NB4 (cell line): Measurements from ENCODE around the gene PRKCE.
A peak's percentile ranks its signal among the peaks of the same experiment; 100 is the strongest.
"Not testable (repeated sequence)": the region's sequence is repeated elsewhere in the genome, so short reads cannot be mapped to it uniquely, and the experiment has no call there.

Experiments used
- DNase-seq: peaks from one replicate; pipeline ENCODE4 v3.0.0; 2010; ENCODE audit warnings: low read depth
- H3K4me3 ChIP-seq: one replicate; pipeline ENCODE4 v1.5.1; 2011; ENCODE audit warnings: mild to moderate bottlenecking, low read depth, low read length, moderate library complexity
- CTCF ChIP-seq: IDR thresholded peaks from one replicate; pipeline ENCODE4 v1.5.1; 2012; ENCODE audit warnings: low read depth, low read length
- MAX ChIP-seq: IDR thresholded peaks from 2 replicates; pipeline ENCODE4 v1.6.1; 2011; ENCODE audit warnings: low read depth, low read length
- MYC ChIP-seq: IDR thresholded peaks from 2 replicates; pipeline ENCODE4 v1.6.1; 2011; ENCODE audit warnings: low read depth, low read length
- POLR2A ChIP-seq: IDR thresholded peaks from 2 replicates; pipeline ENCODE4 v1.6.1; 2011; ENCODE audit warnings: mild to moderate bottlenecking; ENCODE audit not compliant: insufficient read length; ENCODE audit errors: extremely low read depth

The PRKCE gene

GRCh38 chr2:45690231-45690630 lies 38.8 kb downstream of the PRKCE start:
- no peak overlapping the region for H3K4me3 ChIP-seq

GRCh38 chr2:45691171-45691999 lies 39.9 kb downstream of the PRKCE start:
- DNase-seq = no peak
- TF ChIP-seq MAX = no peak
- no peak for TF ChIP-seq MYC
- TF ChIP-seq POLR2A = no peak
- TF ChIP-seq CTCF = no peak
- no peak overlapping the region for H3K4me3 ChIP-seq

More at GRCh38 chr2:45690231-45690630, 38.8 kb downstream of the PRKCE start:
- TF ChIP-seq CTCF (no peak), POLR2A (no peak), MAX (no peak), MYC (no peak)
- DNase-seq = no peak

GRCh38 chr2:45692566-45692965 lies 41.1 kb downstream of the PRKCE start:
- TF ChIP-seq MYC (no peak), POLR2A (no peak), CTCF (no peak), MAX (no peak)
- no peak overlapping the region for H3K4me3 ChIP-seq
- DNase-seq = no peak

- H3K4me3 ChIP-seq, DNase-seq: not testable (repeated sequence)
These were observed 44.1 kb downstream of the PRKCE start for GRCh38 chr2:45695480-45696007.

GRCh38 chr2:45696708-45697107 lies 45.2 kb downstream of the PRKCE start:
- no peak for TF ChIP-seq CTCF
- no peak for TF ChIP-seq POLR2A
- TF ChIP-seq MAX = no peak
- no peak for TF ChIP-seq MYC
- peak; percentile 6 for DNase-seq
- H3K4me3 ChIP-seq = no peak overlapping the region

DNA sequence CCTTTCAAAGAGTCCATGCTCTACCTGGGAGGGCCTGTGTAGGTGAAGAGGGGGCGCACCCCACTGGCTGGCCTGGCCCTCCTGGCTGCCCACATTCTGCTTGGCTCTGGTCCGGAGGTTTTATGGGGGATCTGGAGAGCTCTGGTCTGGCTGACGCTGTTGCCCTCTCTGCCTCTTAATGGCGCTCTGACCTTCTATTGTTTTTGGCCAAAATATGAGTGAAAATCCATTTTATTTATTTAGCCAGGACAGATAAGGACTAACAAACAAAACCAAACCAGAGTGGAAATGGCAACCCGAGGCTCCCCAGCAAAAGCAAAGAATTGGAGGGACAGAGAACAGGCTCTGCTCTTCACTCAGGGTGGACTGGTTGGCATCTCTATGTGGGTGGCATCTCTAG lies 45.7 kb downstream of the PRKCE start:
- TF ChIP-seq CTCF (no peak), MAX (no peak), POLR2A (no peak), MYC (no peak)
- no peak overlapping the region for H3K4me3 ChIP-seq
- DNase-seq = no peak
